HG02885 (cell line): ENCODE data around the gene PRPF4.

ENCODE experiments used
- ATAC-seq: cut with Tn5 transposase; IDR thresholded peaks from one replicate; pipeline ENCODE4 v1.9.1; 2021; ENCODE audit warnings: mild to moderate bottlenecking; ENCODE audit not compliant: unreplicated experiment, poor library complexity

The PRPF4 gene

DNA sequence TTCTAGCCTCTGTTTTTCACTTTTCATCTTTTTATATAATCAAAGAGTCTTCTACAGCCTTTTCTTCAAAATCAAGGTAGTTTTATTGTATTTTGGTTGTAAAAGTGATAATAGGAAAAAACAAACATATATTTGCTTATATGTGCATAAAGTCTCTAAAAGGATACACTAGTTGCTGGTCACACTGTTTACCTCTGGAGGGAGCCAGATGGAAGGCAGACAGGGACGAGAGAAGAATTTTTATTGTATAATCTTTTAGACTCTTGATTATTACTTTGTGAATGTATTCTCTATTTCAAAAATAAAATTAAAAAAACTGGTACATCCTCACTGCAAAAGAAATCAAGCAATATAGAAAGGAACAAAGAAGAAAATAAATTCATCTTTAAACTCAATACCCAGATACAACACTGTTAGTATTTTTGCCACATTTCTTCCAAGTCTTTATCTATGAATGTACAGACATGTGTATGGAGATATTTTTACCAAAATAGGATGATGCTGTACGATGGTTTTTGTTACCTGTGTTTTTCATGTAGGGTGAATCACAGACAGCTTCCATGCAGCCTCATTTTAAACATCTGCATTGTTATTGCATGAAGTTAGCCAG is 33.9 kb downstream of the PRPF4 start:
- no peak for ATAC-seq

DNA sequence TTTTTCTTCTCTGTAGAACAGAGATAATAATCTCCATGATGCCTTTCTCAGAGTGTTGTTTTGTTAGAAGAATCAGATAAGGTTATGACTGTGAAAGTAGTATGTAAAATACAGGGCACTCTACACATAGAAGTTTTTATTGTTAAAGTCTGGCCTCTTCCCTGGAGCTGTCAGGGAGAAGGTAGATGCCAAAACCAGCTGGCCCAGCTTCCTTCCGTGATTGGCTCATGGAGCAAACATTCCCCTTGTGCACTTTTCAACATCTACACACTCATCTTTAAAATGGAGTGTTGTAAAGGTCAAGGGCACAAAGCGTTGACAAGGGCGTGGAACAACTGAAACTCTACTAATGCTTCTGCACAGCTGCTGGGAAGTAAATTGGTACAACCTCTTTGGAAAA is 35.1 kb downstream of the PRPF4 start:
- no peak for ATAC-seq

- no peak for ATAC-seq
Observed at GRCh38 chr9:113311961-113312360, 36.5 kb downstream of the PRPF4 start.

GRCh38 chr9:113313261-113313660 is 37.8 kb downstream of the PRPF4 start:
- ATAC-seq = no peak

GRCh38 chr9:113315231-113315630 is 39.8 kb downstream of the PRPF4 start:
- ATAC-seq = no peak

DNA sequence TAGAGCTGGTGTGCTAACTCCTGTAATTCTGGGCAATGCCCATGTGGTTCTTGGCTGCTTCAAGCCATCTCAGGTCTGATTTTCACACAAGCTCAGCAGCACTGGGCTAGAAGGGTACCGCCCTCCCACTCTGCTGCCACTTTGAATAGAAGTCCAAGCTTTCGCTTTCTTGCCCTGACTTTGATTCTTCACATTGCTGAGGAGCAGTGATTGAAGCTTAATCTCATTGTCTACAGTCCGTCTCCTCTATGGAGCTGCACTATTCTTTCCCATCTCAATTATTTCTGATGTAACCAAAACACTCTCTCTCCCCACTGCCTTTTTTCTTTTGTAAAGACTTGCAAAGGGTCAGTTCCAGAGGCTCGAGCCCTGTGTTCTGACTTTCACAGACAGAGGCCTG is 40.6 kb downstream of the PRPF4 start:
- ATAC-seq = no peak

DNA sequence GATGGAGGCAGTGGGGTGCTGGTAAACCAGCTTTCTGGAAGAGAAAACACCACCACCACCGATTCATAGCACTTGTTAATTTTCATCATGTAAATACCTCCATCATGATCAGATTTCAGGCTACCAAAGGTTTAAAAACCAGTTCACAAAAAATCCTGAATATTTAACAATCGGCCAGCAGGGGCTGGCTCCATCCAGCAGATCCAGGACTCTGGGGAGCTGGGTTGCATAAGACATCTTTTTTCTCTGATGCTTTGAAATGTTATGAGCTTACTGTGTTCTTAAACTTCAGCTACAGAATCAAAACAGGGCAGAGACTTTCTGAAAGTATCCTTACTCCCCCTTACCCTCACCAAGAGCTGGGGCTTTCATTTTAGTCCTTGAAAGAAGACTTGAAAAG is 42.3 kb downstream of the PRPF4 start:
- ATAC-seq = no peak

DNA sequence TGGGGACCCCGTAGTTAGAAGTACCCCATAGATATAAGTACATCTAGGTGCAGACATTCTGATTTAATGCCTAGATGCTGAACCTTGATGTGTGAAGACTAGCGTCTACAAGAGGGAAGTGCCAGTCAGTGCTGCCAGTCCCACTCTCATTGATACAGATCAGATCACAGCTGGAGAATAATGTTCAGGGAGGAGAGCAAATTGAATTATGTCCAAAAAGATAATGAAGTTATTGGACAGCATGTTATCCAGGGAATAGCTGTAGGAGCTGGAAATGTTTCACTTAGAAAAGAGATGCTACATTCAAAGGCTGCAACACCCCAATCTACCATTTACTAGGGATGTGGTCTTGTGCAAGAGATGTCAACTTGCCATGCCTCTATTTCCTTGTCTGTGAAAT is 43.6 kb downstream of the PRPF4 start:
- no peak for ATAC-seq

GRCh38 chr9:113320051-113320450 is 44.6 kb downstream of the PRPF4 start:
- no peak for ATAC-seq

DNA sequence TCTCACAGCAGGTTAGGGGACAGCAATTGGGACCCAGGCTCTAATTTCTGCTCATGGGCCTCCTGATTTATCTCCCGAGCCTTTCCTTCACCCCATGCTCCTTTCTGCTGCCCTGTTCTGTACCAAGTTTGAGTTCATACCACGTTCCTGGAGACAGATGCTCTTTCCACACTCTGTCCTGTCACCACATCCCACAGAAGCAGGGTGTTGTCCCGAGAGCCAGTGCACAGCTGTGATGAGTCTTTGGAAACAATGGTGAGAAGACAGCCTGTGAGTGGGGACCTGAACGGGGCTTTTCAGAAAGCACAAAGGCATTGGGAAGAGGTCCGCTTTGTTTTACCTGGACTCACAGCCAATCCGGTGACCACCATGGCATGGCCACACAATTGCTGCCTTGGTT is 47.2 kb downstream of the PRPF4 start:
- no peak for ATAC-seq

DNA sequence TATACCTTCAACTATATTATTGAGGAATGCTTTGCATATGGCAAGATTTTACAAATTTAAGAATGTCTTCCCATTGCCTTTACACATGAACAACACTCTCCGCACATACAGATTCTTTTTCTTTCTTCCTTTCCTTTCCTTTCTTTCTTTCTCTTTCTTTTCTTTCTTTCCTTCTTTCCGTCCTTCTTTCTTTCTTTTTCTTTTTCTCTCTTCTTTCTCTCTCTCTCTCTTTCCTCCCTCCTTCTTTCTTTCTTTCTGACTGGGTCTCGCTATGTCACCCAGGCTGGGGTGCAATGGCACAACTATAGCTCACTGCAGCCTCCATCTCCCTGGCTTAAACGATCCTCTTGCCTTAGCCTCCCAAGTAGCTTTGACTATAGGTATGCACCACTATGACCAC is 50.8 kb downstream of the PRPF4 start:
- no peak for ATAC-seq

- ATAC-seq = no peak
Observed at GRCh38 chr9:113328045-113328782, 52.8 kb downstream of the PRPF4 start.

- ATAC-seq = no peak
Observed at GRCh38 chr9:113331780-113332179, 56.3 kb downstream of the PRPF4 start.

DNA sequence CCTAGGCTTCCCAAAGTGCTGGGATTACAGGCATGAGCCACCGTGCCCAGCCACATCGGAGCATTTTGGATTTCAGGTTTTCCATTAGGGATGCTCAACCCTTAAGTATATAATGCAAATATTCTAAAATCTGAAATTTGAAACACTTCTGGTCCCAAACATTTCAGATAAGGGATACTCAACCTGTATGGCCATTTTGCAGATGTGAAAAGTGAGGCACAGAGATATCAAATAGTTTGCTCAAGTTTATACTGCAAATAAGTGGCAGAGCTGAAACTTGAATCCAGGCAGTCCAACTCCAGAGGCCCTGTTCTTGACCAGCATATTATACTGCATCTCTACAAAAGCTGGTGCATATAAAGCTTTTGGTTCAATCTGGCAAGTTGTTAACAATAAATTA is 62.3 kb downstream of the PRPF4 start:
- ATAC-seq = no peak

GRCh38 chr9:113340011-113340699 is 64.7 kb downstream of the PRPF4 start, which contains the start of gene WDR31:
TSS of gene WDR31 (minus strand) at chr9:113340275. CDS start at chr9:113332022, 8,253 bp downstream.
- ATAC-seq = peak; percentile 99

GRCh38 chr9:113341712-113342410 is 66.4 kb downstream of the PRPF4 start:
- ATAC-seq = no peak
